ENCODE data around the gene NTN5.

Gene NTN5

DNA sequence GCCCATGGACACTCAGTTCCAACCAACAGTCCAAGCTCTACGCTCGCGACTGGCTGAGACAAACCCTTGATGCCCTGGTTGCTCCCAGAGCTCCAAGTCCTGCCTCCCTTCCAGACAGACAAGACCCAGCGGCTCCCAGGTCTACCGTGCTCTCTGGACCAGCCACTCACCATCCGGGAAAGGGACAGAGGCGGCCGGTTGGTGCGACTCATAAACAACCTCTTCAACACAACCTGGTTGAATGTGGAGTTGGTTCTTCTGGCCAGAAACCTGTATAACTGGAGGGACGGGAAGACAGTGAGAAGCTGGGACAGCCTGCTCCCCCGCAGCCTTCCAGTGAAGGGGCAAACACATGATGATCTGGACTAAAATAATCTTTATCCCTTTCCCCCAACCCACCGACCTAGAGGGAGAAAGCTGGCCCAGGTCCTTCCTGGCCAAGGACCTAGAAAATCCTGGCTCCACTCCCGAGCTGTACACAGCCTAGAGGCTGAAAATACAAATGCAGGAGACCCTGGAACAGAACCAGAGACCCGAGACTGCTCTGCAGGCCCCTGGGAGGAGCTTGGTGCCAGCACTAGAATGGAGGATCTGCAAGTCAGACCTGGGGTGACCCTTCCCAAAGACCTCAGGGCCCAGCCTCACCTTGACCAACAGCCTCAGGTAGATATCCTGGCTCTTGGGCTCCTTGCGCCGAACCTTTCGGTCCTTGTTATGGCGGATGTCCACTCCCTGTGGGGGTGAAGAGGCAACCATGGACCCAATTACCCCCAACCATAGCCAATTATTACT lies 55.5 kb downstream of the NTN5 start:
- in situ Hi-C loops (cut with MboI; ENCODE audit: low sequenced_read_pairs) = no loop called here

GRCh38 chr19:48616491-48617056 lies 56.2 kb downstream of the NTN5 start:
- in situ Hi-C loops (cut with MboI; ENCODE audit: low sequenced_read_pairs) = no loop called here

GRCh38 chr19:48616041-48616436 lies 56.8 kb downstream of the NTN5 start:
- in situ Hi-C loops (cut with MboI; ENCODE audit: low sequenced_read_pairs) = no loop called here

- in situ Hi-C loops (cut with MboI; ENCODE audit: low sequenced_read_pairs) = no loop called here
These were observed 57.4 kb downstream of the NTN5 start for GRCh38 chr19:48615231-48616040.

- in situ Hi-C loops (cut with MboI; ENCODE audit: low sequenced_read_pairs) = no loop called here
These were observed 58.2 kb downstream of the NTN5 start, which contains the start of gene FAM83E for GRCh38 chr19:48614436-48615230. Gene FAM83E (minus strand): TSS chr19:48615076. CDS start chr19:48613372, 1,704 bp downstream.

- in situ Hi-C loops (cut with MboI; ENCODE audit: low sequenced_read_pairs) = no loop called here
These were observed 58.9 kb downstream of the NTN5 start for GRCh38 chr19:48613852-48614435.

DNA sequence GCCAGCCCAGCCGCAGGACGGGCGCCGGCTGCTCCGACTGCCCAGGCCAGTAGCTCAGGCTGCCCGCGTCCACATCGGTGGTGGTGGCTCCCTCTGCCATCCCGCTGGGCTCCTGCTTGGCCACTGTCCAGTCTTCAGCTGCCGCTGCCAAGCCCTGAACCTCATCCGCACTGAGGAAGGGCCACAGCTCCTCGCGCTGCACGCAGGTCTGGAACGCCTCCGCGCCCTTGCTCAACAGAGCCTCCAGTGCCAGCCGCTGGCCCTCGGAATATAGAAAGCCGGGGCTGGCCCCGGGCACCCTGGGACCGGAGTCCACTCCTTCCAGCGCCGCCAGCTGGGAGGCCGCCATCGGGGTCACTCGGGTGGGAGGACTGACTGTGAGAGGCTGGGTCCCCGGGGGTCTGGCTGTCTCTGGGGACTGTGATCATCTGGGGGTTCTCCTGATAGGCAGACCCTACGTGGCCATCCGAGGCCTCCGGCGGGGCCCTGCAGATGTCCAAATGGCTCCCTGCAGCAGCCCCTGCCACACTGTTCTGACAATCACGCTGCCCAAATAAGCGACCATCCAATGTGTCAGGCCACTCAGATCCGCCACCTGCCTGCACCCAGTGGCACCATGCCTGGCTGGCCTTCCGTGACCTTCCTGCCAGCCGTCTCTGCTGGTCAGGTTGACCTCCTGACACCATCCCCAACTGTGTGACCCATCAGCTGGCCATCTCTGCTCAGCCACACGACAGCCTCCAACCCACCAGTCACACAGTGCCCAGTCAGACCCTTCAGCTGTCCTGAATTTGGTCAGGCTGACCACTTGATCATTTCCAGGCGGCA lies 59.6 kb downstream of the NTN5 start:
- in situ Hi-C loops (cut with MboI; ENCODE audit: low sequenced_read_pairs) = no loop called here

DNA sequence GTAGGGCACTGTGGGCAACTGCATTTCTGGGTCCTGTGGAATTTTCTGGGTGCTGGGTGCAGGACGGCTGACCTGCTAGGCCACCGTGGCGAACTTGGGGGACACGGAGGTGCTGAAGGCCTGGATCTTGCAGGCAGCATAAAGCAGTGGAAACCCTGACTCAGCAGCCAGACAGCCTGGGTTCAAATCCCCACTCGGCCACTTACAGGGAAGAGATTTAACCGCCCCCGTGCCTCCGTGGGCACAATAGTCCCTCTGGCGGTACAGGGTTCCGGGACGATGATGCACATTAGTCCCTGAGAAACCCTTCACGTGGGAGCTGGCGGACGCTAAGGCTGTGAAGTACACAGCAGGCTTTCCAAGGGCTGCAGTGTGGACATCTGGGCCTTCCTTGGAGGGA lies 60.9 kb downstream of the NTN5 start:
- in situ Hi-C loops (cut with MboI; ENCODE audit: low sequenced_read_pairs) = no loop called here

Data from HL-60/S4 treated with retinoic acid at 250 ng/mL for 4 days and 3 days (cell line).